Stimulated activated memory B cell treated with anti-CD40 and anti-IgM and Interleukin-4, amounts not matched to agents 10 μg/mL and 1 μg/mL and 100 μg/mL, for 72 hours (primary cell): Measurements from ENCODE around the gene SLC16A3.

Experiments
- ATAC-seq: fragments of 150-1000 bp; cut with Tn5 transposase; 2 replicates; pipeline ENCODE4 v1.10.0; 2021
- H3K27ac Mint-ChIP-seq: one replicate; pipeline ENCODE4 v1.8.0; 2022; ENCODE audit warnings: mild to moderate bottlenecking, mixed read lengths
- H3K27me3 Mint-ChIP-seq: one replicate; pipeline ENCODE4 v1.8.0; 2022; ENCODE audit warnings: mixed read lengths
- H3K36me3 Mint-ChIP-seq: one replicate; pipeline ENCODE4 v1.8.0; 2022; ENCODE audit warnings: mixed read lengths
- H3K4me1 Mint-ChIP-seq: one replicate; pipeline ENCODE4 v1.8.0; 2022; ENCODE audit warnings: mixed read lengths
- H3K4me3 Mint-ChIP-seq: one replicate; pipeline ENCODE4 v1.8.0; 2022; ENCODE audit warnings: mild to moderate bottlenecking, moderate library complexity, mixed read lengths
- H3K9me3 Mint-ChIP-seq: one replicate; pipeline ENCODE4 v1.8.0; 2022; ENCODE audit warnings: mixed read lengths

The SLC16A3 gene

DNA sequence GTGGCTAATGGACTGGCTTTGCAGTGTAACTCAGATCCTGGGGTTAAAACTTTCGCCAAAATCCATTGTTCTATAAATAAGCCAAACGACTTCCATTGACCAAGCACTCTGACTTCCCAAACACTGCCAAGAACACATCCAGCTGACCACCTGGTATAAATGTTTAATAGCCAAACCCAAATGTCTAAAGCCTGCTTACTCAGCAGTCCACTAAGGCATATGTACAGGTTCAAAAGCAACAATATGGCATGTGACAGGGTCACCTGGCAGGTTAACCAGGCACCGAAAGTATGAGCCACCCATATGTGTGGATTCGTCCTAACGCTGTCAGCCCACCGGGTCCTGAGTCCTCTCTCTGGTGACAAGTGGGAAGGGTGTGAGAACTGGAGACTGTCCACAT, 42.6 kb downstream of the SLC16A3 start:
- no peak for ATAC-seq
- Mint-ChIP-seq H3K27ac (no peak overlapping the region), H3K36me3 (peaks cover 24% of the 10 kb centered on the region), H3K4me3 (peak overlapping the region; percentile 7), H3K9me3 (no peaks in the 10 kb centered on the region), H3K4me1 (peaks cover 63% of the 10 kb centered on the region), H3K27me3 (no peaks in the 10 kb centered on the region)

DNA sequence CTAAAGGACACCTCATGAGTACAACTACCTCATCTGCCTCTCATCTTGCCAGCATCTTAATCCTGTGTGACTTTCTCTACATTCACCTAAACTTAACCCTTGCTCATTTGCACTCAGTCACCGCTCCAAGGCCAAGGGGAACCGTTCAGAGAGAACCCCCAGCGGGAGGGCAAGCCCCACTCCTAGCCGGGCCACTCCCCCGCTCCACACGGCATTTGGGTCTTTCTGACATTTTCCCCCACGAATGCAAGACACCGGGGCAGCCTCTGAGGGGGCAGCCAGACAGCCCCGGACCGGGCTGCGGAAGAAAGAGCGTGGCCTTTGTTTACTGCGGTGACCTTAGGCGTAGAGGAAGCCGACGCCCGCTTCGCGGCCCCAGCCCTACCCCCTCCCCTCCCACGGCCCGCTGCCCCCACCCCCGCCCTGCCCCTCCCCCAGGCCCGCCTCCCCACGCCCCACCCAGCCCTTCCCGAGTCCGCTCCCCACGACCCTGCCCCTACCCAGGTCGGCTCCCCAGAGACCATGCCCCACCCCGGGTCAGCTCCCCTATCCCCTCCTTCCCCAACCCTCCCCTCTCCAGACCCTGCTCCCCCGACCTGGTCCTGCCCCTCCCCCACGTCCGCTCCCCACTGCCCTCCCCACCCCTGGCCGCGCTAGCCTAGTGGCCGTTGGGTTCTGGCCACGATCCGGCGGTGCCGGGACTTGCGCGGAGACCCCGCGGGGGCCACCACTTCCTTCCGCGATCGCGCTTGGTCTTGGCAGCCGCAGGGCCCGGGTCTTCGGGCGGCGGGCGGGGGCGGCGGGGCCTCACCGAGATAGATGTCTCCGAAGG, 43.9 kb downstream of the SLC16A3 start:
- Mint-ChIP-seq H3K36me3 (peaks cover 21% of the 10 kb centered on the region), H3K9me3 (no peaks in the 10 kb centered on the region), H3K4me3 (peak overlapping the region; percentile 88), H3K4me1 (peaks cover 50% of the 10 kb centered on the region), H3K27me3 (no peaks in the 10 kb centered on the region), H3K27ac (peak overlapping the region; percentile 97)
- ATAC-seq, result peak; percentile 66

DNA sequence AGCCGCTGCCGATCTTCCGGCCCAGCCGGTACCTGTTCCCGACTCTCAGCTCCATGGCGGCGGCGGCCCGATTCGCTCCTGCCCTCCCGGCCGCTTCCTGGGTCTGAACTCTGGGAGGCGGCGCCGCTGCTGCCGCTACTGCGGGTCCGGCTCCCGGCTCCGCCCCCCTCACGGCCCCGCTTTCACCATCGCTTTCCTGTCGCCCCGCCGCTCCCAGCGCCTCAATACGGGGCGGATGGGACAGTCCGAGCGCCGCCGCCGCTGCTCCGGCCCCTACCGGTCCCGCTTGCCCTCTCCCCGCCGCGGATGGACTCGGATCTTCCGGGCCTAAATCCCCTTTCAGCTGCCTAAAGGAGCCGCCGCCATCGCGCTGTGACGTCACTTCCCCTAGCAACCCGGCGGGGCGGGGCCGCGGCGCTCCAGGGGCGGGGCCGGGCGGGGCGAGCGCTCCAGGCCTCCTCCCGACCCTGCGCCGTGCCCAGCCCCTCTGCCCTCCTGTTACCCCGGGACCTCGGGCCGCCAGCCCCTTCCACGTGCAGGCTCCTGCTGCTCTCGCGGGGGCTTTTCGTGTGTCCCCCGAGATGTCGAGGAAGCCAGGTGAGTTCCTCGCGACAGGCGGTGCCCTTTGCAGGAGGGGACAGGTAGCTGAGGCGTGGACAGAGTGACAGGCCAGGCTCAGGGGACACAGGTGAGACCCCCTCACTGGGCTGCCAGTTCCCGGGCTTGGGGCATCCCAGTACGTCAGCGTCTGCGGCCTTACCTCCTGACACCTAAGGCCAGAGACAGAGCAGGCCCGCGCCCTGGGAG, 44.7 kb downstream of the SLC16A3 start, which contains the start of gene CSNK1D:
TSS of gene CSNK1D (minus strand) at position 374 of the 807 bp plus-strand sequence. CDS start at position 55, 319 bp downstream.
- peak within 1 kb of the TSS; percentile 97 for H3K27ac Mint-ChIP-seq
- peak within 1 kb of the TSS; percentile 88 for H3K4me3 Mint-ChIP-seq
- H3K4me1 Mint-ChIP-seq, result peaks cover 42% of the 10 kb centered on the region
- peaks cover 4% of the 10 kb centered on the region for H3K27me3 Mint-ChIP-seq
- peaks cover 21% of the 10 kb centered on the region for H3K36me3 Mint-ChIP-seq
- peak; percentile 93 for ATAC-seq
- H3K9me3 Mint-ChIP-seq, result no peaks in the 10 kb centered on the region

DNA sequence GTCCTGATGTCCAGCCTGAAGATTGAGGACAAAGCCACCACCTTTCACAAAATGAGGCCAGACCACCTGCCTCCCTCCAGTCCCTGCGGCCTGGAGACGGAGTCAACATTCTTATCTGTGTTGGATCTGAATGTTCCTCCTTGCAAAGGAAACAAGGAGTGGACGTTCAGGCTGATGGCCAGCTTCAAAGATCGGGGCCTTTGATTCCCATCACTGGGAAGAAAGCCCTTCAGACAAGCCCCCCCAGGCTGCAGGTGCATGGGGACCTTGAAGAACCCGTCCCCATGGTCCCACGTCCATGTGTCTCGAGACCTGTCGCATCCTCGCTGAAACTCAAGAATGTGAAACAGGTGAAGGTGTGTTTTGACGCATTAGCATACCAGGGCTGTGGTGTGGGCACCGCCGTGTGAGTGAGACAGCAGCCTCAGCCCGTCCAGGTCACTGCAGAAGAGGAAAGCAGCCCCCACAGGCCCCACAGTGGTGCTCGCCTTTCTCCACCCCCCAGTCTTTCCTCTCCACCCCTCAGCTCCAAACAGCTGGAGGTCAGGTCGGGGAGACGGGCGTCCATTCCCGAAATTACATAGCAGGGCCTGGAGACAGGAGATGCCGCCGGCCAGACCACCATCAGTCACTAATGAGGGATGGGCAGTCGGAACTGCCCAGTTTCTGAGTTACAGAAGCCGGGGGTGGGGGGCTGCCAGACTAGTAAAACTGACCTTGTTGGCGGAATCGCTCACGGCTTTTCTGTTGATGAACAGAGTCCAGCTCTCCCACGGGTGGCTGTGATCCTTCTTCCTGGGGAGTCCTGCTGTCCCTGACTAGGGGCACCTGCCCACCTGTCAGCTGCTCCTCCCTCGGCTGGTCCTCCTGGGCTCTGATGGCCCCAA, 45.5 kb downstream of the SLC16A3 start:
- Mint-ChIP-seq H3K4me3 (peak overlapping the region; percentile 88), H3K27ac (peak overlapping the region; percentile 97), H3K27me3 (peaks cover 12% of the 10 kb centered on the region), H3K9me3 (no peaks in the 10 kb centered on the region), H3K36me3 (peaks cover 21% of the 10 kb centered on the region), H3K4me1 (peaks cover 41% of the 10 kb centered on the region)
- no peak for ATAC-seq

DNA sequence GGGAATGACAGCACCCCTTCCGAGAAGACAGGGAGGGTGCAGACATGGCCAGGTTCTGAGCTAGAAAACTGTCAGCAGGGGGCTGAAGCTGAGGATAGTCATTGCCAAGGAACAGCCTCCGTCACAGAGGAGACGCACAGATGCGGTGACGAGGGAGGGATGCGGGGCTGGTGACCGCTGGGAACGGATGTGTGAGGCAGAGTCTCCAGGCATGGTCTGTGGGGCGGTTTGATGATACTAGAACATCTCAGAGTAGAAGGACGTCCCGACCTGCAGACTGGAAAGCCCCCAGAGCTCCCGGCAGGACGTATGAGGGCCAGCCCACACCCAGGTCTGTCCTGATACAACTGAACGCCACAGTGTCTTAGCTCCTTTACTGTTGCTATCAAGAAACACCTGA, 46.5 kb downstream of the SLC16A3 start:
- Mint-ChIP-seq H3K27ac (no peak overlapping the region), H3K27me3 (peaks cover 12% of the 10 kb centered on the region), H3K36me3 (peaks cover 11% of the 10 kb centered on the region), H3K9me3 (no peaks in the 10 kb centered on the region), H3K4me3 (no peak overlapping the region), H3K4me1 (peaks cover 31% of the 10 kb centered on the region)
- ATAC-seq, result no peak

DNA sequence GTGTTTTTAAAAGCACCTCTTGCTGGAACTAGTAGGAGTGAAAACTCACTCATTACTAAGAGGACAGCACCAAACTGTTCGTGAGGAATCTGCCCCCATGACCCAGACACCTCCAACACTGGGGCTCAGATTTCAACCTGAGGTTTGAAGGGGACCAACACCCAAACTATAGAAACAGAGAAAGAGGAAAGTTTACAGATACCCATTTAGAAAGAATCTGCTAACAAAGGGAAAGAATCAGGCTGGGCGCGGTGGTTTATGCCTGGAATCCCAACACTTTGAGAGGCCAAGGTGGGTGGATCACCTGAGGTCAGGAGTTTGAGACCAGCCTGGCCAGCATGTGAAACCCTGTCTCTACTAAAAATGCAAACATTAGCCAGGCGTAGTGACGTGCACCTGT, 48.1 kb downstream of the SLC16A3 start:
- no peak overlapping the region for H3K27ac Mint-ChIP-seq

DNA sequence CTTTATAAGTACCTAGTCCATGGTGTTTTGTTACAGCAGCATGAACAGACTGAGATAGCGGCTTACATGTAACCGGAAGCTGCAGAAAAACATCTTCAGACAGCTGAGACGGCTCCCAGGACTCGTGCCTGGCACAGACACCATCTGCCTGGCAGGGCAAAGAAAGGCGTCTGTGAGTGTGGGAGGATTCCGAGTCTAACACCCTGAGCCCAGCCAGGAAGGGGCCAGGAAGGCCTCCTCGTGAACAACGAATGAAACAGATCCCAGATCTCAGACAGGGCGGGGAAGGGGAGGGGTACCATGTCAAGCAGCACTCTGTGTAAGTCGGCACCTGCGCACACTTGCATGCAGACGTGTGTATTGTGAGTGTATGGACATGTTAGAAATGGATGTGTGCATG, 49.0 kb downstream of the SLC16A3 start:
- H3K36me3 Mint-ChIP-seq, result no peaks in the 10 kb centered on the region
- peaks cover 7% of the 10 kb centered on the region for H3K4me1 Mint-ChIP-seq
- H3K4me3 Mint-ChIP-seq, result no peak overlapping the region
- ATAC-seq, result no peak
- H3K9me3 Mint-ChIP-seq, result no peaks in the 10 kb centered on the region
- H3K27me3 Mint-ChIP-seq, result peaks cover 12% of the 10 kb centered on the region
- no peak overlapping the region for H3K27ac Mint-ChIP-seq

More for the DNA sequence above, 48.1 kb downstream of the SLC16A3 start:
- Mint-ChIP-seq H3K36me3 (peaks cover 6% of the 10 kb centered on the region), H3K27me3 (peaks cover 12% of the 10 kb centered on the region), H3K9me3 (no peaks in the 10 kb centered on the region), H3K4me3 (no peak overlapping the region), H3K4me1 (peaks cover 15% of the 10 kb centered on the region)
- no peak for ATAC-seq

DNA sequence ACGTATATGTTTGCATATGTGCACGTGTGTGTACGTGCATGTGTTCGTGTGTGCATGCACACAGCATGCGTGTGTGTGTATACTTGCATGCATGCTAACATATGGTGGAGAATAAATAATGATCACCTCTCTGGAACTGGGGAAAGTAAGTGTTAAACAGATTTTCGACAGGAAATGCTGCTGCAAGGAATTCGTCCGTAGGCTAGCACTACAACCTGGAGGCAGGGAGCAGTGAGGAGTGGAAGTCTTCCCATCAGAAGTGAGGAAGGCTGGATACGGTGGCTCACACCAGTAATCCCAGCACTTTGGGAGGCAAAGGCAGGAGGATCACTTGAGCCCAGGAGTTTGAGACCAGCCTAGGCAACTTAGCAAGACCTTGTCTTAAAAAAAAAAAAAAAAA, 49.5 kb downstream of the SLC16A3 start:
- H3K27me3 Mint-ChIP-seq, result peaks cover 12% of the 10 kb centered on the region
- no peak overlapping the region for H3K27ac Mint-ChIP-seq
- H3K4me3 Mint-ChIP-seq, result no peak overlapping the region
- H3K4me1 Mint-ChIP-seq, result peaks cover 9% of the 10 kb centered on the region
- no peak for ATAC-seq
- H3K9me3 Mint-ChIP-seq, result no peaks in the 10 kb centered on the region
- no peaks in the 10 kb centered on the region for H3K36me3 Mint-ChIP-seq

DNA sequence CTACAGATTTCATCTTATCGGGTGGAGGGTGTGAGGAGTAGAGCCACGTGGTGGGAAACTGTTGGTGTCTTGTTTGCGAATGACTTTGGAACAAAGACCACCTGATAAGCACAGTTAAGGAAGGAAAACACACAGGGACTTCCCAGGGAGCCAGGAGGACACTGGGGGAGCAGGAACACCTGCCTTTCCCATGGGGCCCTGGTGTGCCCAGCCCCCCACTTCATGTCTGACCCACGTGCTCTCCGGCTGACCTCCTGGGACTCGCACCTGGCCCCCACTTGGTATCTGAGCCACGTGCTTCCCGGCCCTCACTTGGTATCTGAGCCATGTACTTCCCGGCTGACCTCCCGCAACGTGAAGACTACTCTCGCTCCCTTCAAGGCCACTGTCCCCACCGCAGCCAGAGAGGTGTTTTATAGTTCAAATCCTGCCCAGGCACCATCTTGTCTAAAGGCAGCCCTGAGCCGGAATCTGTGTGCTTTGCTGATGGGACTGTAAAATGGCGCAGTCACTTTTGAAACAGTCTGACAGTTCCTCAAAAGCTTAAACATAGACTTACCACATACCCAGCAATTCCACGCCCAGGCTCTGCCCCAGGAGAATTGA, 50.0 kb downstream of the SLC16A3 start:
- H3K4me3 Mint-ChIP-seq, result no peak overlapping the region
- H3K27me3 Mint-ChIP-seq, result peaks cover 12% of the 10 kb centered on the region
- no peak for ATAC-seq
- H3K4me1 Mint-ChIP-seq, result peaks cover 13% of the 10 kb centered on the region
- H3K9me3 Mint-ChIP-seq, result no peaks in the 10 kb centered on the region
- H3K27ac Mint-ChIP-seq, result no peak overlapping the region
- no peaks in the 10 kb centered on the region for H3K36me3 Mint-ChIP-seq

DNA sequence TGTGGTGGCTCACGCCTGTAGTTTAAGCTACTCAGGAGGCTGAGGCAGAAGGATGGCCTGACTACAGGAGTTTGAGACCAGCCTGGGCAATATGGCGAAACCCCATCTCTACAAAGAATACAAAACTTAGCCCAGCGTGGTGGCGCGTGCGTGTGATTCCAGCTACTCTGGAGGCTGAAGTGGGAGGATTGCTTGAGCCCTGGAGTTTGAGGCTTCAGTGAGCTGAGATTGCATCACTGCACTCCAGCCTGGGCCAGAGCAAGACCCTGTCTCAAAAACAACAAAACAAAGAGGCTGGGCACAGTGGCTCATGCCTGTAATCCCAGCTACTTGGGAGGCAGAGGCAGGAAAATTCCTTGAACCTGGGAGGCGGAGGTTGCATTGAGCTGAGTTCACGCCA, 51.7 kb downstream of the SLC16A3 start:
- peaks cover 12% of the 10 kb centered on the region for H3K27me3 Mint-ChIP-seq
- H3K9me3 Mint-ChIP-seq, result no peaks in the 10 kb centered on the region
- no peaks in the 10 kb centered on the region for H3K36me3 Mint-ChIP-seq
- H3K4me3 Mint-ChIP-seq, result no peak overlapping the region
- H3K27ac Mint-ChIP-seq, result no peak overlapping the region
- ATAC-seq, result no peak
- H3K4me1 Mint-ChIP-seq, result peaks cover 20% of the 10 kb centered on the region

DNA sequence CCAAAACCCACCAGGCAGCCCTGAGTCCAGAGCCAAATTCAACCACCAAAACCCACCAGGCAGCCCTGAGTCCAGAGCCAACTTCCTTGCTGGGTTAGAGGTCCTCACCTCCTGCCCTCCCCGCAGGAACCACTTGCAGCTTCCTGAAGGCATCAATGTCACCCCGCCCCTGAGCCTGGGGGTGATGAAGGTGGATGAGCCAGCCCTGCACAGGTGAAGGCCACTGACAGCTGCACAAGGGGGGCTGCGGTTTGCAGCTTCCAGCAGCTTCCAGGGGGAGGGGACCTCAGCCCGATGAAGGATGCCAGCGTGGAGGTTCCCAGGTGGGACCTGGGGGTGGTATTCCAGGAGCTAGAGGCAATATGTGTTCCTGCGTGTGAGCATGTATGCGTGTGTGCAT, 52.2 kb downstream of the SLC16A3 start:
- Mint-ChIP-seq H3K36me3 (no peaks in the 10 kb centered on the region), H3K4me1 (peaks cover 20% of the 10 kb centered on the region), H3K9me3 (no peaks in the 10 kb centered on the region), H3K27me3 (peaks cover 12% of the 10 kb centered on the region), H3K27ac (no peak overlapping the region), H3K4me3 (no peak overlapping the region)
- ATAC-seq, result no peak

DNA sequence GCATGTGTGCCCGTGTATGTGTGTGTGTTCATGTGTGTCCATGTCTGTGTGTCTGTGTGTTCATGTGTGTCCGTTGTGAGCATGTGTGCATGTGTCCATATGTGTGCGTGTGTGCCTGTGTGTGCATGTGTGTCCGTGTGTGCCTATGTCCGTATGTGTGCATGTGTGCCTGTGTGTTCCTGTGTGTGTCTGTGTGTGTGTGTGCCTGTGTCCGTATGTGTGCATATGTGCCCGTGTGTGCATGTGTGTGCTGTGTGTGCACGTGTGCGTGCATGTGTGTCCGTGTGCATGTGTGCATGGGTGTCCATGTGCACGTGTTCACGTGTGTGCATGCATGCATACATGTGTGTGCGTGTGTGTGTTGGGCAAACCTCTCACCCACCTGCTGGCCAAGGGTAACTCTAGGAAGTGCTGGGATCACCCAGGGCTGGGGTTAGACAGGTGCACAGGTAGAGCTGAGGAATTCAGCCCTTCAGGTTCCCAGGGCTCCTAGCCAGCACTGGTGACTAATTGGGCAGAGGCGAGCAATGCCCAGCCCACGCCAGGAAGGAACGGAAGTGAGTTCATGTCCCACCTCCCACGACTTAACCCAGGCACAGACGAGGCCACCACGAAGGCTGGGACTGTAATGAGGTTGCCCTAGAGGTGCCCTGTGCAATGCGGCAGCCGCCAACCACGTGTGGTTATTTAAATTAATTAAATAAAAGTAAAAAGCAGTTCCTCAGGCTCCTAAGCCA, 52.8 kb downstream of the SLC16A3 start:
- Mint-ChIP-seq H3K27ac (no peak overlapping the region), H3K4me1 (peaks cover 23% of the 10 kb centered on the region), H3K4me3 (no peak overlapping the region), H3K9me3 (no peaks in the 10 kb centered on the region), H3K36me3 (no peaks in the 10 kb centered on the region), H3K27me3 (peaks cover 12% of the 10 kb centered on the region)
- no peak for ATAC-seq

DNA sequence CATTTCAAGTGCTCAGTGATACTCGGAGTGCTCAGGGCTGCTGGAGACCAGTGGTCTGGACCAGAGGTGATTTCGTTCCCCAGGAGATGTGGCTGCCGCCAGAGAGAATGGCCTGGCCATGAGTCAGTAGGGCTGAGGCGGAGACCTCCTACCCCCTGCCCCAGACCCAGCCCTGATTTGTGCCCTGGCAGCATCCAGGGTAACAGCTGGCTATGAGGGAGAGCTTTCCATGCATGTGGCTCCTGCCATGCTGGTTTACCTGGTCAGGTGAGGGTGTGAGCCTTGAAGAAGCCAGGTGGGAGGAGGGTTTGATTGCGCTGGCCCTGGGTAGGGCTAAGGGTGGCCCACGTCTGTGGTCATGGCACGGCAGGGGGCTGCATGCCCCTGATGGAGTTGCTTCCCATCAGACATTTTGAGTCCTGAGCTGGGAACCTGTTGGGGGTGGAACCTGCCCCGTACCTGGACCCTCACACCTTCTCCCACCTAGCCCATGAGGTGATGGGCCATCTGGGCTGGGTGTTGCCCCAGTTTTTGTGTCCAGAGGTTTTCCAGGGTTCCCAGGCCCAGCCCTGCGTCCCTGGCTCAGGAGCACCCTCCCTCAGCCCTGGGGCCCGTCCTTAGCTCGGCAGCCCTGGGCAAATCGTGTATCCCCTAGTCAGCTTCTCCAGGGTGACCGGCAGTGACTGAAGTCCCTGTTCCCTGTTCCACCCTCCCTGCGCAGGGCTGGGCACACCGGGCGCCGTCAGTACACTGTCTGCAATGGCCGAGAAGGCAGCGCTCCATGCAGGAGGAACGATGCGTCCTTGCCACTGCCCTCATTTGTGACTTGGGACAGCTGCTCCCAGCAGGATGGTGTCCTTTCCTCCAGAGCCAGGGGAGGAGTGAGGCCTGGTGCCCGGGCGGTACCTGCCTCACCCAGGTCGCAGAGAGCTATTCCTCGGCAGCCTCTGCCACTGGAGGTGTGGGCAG, 53.7 kb downstream of the SLC16A3 start:
- ATAC-seq, result no peak
- Mint-ChIP-seq H3K4me3 (no peak overlapping the region), H3K27me3 (peaks cover 12% of the 10 kb centered on the region), H3K36me3 (no peaks in the 10 kb centered on the region), H3K27ac (no peak overlapping the region), H3K9me3 (no peaks in the 10 kb centered on the region), H3K4me1 (peaks cover 31% of the 10 kb centered on the region)
